ENCODE results near the gene SMURF2. TPM values are rescaled to one million over a fixed set of nuclear protein-coding genes. Genes with fewer than 3 reads are reported as not detected.

Gene SMURF2
- total and polyA plus RNA-seq, 9 of the 15 experiments (the other 6 are each of a cell fraction or from before 2014, with no cell fraction given), result 3.8 to 22.0 (median 14.8) TPM

DNA sequence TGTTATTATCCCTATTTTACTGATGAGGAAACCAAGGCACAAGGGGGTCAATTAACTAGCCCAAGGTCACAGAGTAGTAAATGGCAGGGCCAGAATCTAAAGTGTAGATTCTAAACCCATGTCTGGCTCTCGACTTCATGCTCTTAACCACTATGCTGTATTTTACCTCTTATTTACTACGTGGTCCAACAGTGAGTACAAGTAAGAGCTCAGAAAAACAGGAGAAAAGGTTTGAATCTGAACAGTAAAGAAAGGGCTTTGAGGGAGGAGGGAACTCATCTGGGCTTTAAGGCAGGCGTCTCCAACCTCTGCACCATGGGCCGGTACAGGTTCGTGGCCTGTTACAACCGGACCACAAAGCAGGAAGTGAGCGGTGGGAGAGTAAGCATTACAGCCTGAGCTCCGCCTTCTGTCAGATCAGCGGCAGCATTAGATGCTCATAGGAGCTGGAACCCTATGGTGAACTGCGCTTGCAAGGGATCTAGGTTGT, 62.9 kb downstream of the SMURF2 start (continued):
- TF ChIP-seq, protein P1, sequence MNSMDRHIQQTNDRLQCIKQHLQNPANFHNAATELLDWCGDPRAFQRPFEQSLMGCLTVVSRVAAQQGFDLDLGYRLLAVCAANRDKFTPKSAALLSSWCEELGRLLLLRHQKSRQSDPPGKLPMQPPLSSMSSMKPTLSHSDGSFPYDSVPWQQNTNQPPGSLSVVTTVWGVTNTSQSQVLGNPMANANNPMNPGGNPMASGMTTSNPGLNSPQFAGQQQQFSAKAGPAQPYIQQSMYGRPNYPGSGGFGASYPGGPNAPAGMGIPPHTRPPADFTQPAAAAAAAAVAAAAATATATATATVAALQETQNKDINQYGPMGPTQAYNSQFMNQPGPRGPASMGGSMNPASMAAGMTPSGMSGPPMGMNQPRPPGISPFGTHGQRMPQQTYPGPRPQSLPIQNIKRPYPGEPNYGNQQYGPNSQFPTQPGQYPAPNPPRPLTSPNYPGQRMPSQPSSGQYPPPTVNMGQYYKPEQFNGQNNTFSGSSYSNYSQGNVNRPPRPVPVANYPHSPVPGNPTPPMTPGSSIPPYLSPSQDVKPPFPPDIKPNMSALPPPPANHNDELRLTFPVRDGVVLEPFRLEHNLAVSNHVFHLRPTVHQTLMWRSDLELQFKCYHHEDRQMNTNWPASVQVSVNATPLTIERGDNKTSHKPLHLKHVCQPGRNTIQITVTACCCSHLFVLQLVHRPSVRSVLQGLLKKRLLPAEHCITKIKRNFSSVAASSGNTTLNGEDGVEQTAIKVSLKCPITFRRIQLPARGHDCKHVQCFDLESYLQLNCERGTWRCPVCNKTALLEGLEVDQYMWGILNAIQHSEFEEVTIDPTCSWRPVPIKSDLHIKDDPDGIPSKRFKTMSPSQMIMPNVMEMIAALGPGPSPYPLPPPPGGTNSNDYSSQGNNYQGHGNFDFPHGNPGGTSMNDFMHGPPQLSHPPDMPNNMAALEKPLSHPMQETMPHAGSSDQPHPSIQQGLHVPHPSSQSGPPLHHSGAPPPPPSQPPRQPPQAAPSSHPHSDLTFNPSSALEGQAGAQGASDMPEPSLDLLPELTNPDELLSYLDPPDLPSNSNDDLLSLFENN (IDR thresholded peaks at IDR 0.05; ENCODE audit: low read depth in 2 of 2, low read length in 2 of 2), result no peak
- peak; percentile 40 for TF ChIP-seq TAF9B (IDR thresholded peaks at IDR 0.05; ENCODE audit: partially characterized antibody)
- no peak for TF ChIP-seq FIP1L1 (IDR thresholded peaks at IDR 0.05; ENCODE audit: low read depth, low read length, poor library complexity, severe bottlenecking)
- no peak for TF ChIP-seq PCBP1 (IDR thresholded peaks at IDR 0.05; ENCODE audit: low read depth, low read length, poor library complexity, severe bottlenecking)
- no peak for TF ChIP-seq KLF6 (CRISPR knock-in tag; IDR thresholded peaks at IDR 0.05; ENCODE audit: borderline replicate concordance)
- TF ChIP-seq ZNF184 (CRISPR knock-in tag; IDR thresholded peaks at IDR 0.05), result no peak
- no peak for TF ChIP-seq ZNF76 (CRISPR knock-in tag; IDR thresholded peaks at IDR 0.05; ENCODE audit: borderline replicate concordance)
- TF ChIP-seq ZNF77 (CRISPR knock-in tag; IDR thresholded peaks at IDR 0.05), result no peak
- TF ChIP-seq XRCC3 (IDR thresholded peaks at IDR 0.05), result no peak
- no peak for TF ChIP-seq MEF2D (tag; conservative IDR thresholded peaks at IDR 0.05; ENCODE audit: low read depth)
- no peak for TF ChIP-seq U2AF1 (optimal IDR thresholded peaks at IDR 0.05; ENCODE audit: low read depth, low read length)
- no peak for TF ChIP-seq STAG1 (CRISPR knock-in tag; IDR thresholded peaks at IDR 0.05; ENCODE audit: borderline replicate concordance)
- TF ChIP-seq ASH1L (IDR thresholded peaks at IDR 0.05; ENCODE audit: borderline replicate concordance, low read depth, partially characterized antibody), result no peak
- no peak for TF ChIP-seq ZNF830 (CRISPR knock-in tag; IDR thresholded peaks at IDR 0.05)
- TF ChIP-seq MTA1 (IDR thresholded peaks at IDR 0.05; ENCODE audit: borderline replicate concordance), result no peak
- no peak for TF ChIP-seq WHSC1 (IDR thresholded peaks at IDR 0.05; ENCODE audit: low read length)
- TF ChIP-seq ZNF707 (CRISPR knock-in tag; conservative IDR thresholded peaks at IDR 0.05), result no peak
- no peak for TF ChIP-seq NFIX (CRISPR knock-in tag; IDR thresholded peaks at IDR 0.05; ENCODE audit: low read depth)
- no peak for TF ChIP-seq ARNT (IDR thresholded peaks at IDR 0.05)
- no peak for TF ChIP-seq ZNF431 (CRISPR knock-in tag; IDR thresholded peaks at IDR 0.05)

Measured in K562 (cell line).